ENCODE data around the gene FGF14. TPM values are rescaled to one million over a fixed set of nuclear protein-coding genes. Genes with fewer than 3 reads are reported as not detected.

FGF14 gene
- total RNA-seq, 1 donor from 2014 or later, result 2.0 TPM

GRCh38 chr13:101817898-101818297, 584.0 kb downstream of the FGF14 start:
- TF ChIP-seq, protein P1, sequence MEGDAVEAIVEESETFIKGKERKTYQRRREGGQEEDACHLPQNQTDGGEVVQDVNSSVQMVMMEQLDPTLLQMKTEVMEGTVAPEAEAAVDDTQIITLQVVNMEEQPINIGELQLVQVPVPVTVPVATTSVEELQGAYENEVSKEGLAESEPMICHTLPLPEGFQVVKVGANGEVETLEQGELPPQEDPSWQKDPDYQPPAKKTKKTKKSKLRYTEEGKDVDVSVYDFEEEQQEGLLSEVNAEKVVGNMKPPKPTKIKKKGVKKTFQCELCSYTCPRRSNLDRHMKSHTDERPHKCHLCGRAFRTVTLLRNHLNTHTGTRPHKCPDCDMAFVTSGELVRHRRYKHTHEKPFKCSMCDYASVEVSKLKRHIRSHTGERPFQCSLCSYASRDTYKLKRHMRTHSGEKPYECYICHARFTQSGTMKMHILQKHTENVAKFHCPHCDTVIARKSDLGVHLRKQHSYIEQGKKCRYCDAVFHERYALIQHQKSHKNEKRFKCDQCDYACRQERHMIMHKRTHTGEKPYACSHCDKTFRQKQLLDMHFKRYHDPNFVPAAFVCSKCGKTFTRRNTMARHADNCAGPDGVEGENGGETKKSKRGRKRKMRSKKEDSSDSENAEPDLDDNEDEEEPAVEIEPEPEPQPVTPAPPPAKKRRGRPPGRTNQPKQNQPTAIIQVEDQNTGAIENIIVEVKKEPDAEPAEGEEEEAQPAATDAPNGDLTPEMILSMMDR (IDR thresholded peaks at IDR 0.05), result no peak
- ATAC-seq (no peak), DNase-seq (no peak)
- no peaks in the 10 kb centered on the region for H3K9me3 ChIP-seq
- H3K27me3 ChIP-seq, result no peaks in the 10 kb centered on the region
- intact Hi-C loops (cut with DNase I), result no loop called here
- H3K36me3 ChIP-seq, result no peaks in the 10 kb centered on the region
- no peaks in the 10 kb centered on the region for H3K4me1 ChIP-seq
- no peak overlapping the region for H3K27ac ChIP-seq
- H3K4me3 ChIP-seq, result no peak overlapping the region

GRCh38 chr13:101811881-101812280, 590.0 kb downstream of the FGF14 start:
- Histone ChIP-seq H3K27me3 (no peaks in the 10 kb centered on the region), H3K4me1 (no peaks in the 10 kb centered on the region), H3K27ac (no peak overlapping the region), H3K36me3 (no peaks in the 10 kb centered on the region), H3K9me3 (no peaks in the 10 kb centered on the region), H3K4me3 (no peak overlapping the region)
- intact Hi-C loops (cut with DNase I), result no loop called here
- DNase-seq, result no peak
- TF ChIP-seq, protein P1 (IDR thresholded peaks at IDR 0.05), result no peak
- no peak for ATAC-seq

GRCh38 chr13:101811284-101811839, 590.5 kb downstream of the FGF14 start:
- Histone ChIP-seq H3K27ac (no peak overlapping the region), H3K4me3 (no peak overlapping the region), H3K27me3 (no peaks in the 10 kb centered on the region), H3K9me3 (no peaks in the 10 kb centered on the region), H3K4me1 (no peaks in the 10 kb centered on the region), H3K36me3 (no peaks in the 10 kb centered on the region)
- intact Hi-C loops (cut with DNase I), result no loop called here
- ATAC-seq (no peak), DNase-seq (no peak)
- TF ChIP-seq, protein P1 (IDR thresholded peaks at IDR 0.05), result no peak

DNA sequence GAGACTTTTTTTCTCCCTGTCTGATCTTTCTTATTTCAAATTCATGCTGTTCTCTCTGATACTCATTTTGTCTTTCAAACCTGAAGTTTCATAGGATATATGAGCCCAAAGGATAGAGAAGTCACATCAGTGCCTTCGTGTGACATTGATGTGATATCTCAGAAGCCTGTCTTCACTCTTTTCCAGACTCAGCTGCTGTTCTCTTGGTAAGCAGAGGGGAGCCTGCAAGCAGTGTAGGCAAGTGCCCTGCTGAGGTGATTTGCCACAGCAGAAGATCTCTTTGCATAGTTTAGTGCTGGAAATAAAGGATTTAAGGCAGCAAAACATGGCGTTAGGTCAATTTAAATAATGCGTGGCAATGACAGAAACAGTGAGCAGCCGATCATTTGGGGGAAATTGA, 602.7 kb downstream of the FGF14 start:
- no peaks in the 10 kb centered on the region for H3K9me3 ChIP-seq
- no peak overlapping the region for H3K4me3 ChIP-seq
- TF ChIP-seq, protein P1 (IDR thresholded peaks at IDR 0.05), result no peak
- ATAC-seq (no peak), DNase-seq (no peak)
- no peaks in the 10 kb centered on the region for H3K27me3 ChIP-seq
- intact Hi-C loops (cut with DNase I), result no loop called here
- no peaks in the 10 kb centered on the region for H3K4me1 ChIP-seq
- no peaks in the 10 kb centered on the region for H3K36me3 ChIP-seq
- H3K27ac ChIP-seq, result no peak overlapping the region

DNA sequence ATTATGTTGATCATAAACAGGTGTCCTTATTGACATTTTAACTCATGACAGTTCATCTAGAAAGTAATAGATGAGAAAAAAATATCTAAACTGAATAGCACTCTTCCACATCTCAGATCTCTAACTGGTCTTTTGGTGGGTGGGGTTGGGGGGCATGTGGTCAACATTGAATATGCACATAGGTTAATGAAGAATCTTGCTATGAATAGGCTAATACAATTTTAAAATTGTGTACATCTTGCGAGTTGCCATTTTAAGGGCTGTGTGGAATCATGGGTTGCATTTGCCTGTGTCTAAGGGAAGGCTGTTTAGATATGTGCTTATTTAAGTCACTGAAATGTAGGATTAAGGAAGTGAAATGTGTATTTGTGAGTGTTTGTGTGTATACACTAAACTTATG, 603.4 kb downstream of the FGF14 start:
- ATAC-seq (no peak), DNase-seq (no peak)
- TF ChIP-seq, protein P1 (IDR thresholded peaks at IDR 0.05), result no peak
- Histone ChIP-seq H3K4me3 (no peak overlapping the region), H3K27me3 (no peaks in the 10 kb centered on the region), H3K9me3 (no peaks in the 10 kb centered on the region), H3K4me1 (no peaks in the 10 kb centered on the region), H3K27ac (no peak overlapping the region), H3K36me3 (no peaks in the 10 kb centered on the region)
- intact Hi-C loops (cut with DNase I), result no loop called here

DNA sequence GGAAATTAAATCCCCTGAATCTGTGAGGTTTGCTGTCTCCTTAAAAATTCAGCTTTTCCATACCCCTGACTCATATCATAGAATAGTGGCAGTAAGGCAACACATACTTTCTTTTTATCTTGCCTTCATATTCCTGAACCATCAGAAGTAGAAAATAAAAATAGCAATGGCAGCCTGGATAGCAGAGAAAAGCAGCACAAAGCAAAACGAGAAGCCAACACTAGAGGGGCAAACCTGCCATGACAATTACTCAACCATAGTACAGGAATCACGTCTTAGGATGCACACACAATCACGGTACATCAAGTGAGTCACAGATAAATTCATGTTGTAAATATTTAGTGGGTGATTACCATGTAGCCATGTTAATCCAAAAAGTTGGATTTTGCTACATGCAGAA, 606.4 kb downstream of the FGF14 start:
- TF ChIP-seq, protein P1 (IDR thresholded peaks at IDR 0.05), result no peak
- no peak for DNase-seq
- Histone ChIP-seq H3K4me3 (no peak overlapping the region), H3K4me1 (no peaks in the 10 kb centered on the region), H3K27ac (no peak overlapping the region), H3K9me3 (no peaks in the 10 kb centered on the region), H3K27me3 (no peaks in the 10 kb centered on the region), H3K36me3 (no peaks in the 10 kb centered on the region)
- ATAC-seq, result no peak
- intact Hi-C loops (cut with DNase I), result no loop called here
